ENCODE data around the gene PFKP. TPM values are rescaled to one million over a fixed set of nuclear protein-coding genes. Genes with fewer than 3 reads are reported as not detected.

PFKP gene
- total RNA-seq, 1 experiment from 2014 or later: 232 TPM

- POLR2A ChIA-PET: no interaction called here
- no TSS peak for BruUV-seq (replicated peaks)
Measured at GRCh38 chr10:3113343-3113720, 46.0 kb downstream of the PFKP start.

GRCh38 chr10:3115685-3116084 is 48.3 kb downstream of the PFKP start:
- Histone ChIP-seq H3K27me3 (ENCODE audit: control insufficient read depth, insufficient read depth, low read length) (no peaks in the 10 kb centered on the region), H3K27ac (ENCODE audit: low read length) (no peak overlapping the region), H3K4me1 (ENCODE audit: control insufficient read depth, insufficient read depth, low read length) (no peaks in the 10 kb centered on the region), H3K36me3 (ENCODE audit: control insufficient read depth, insufficient read depth, low read length) (peaks cover 5% of the 10 kb centered on the region), H3K4me3 (ENCODE audit: low read depth in 2 of 2, low read length in 2 of 2) (no peak overlapping the region), H3K9me3 (ENCODE audit: control insufficient read depth, insufficient read depth, low read depth, low read length) (no peaks in the 10 kb centered on the region)
- CTCF ChIA-PET: no interaction called here
- no TSS peak for BruUV-seq (replicated peaks)
- ATAC-seq (no peak), DNase-seq (ENCODE audit: low read depth, low spot score) (no peak)
- intact Hi-C loops (cut with micrococcal nuclease; ENCODE audit: unreplicated experiment) (no loop called here), in situ Hi-C loops (cut with HindIII; ENCODE audit: low pct_unique_long_range_greater_than_20kb, low sequenced_read_pairs) (no loop called here)
- TF ChIP-seq TCF7L2 (IDR thresholded peaks at IDR 0.05; ENCODE audit: low read depth, low read length) (no peak), SIN3A (IDR thresholded peaks at IDR 0.05; ENCODE audit: borderline replicate concordance, insufficient read depth, low read depth, low read length) (no peak), CTCF (IDR thresholded peaks at IDR 0.05) (no peak), POLR2AphosphoS5 (IDR thresholded peaks at IDR 0.05; ENCODE audit: low read depth, low read length) (no peak), REST (IDR thresholded peaks at IDR 0.05; ENCODE audit: insufficient read depth in 1 of 2, low read depth in 2 of 2, low read length in 1 of 2) (no peak)
- POLR2A ChIA-PET: no interaction called here

More at GRCh38 chr10:3113343-3113720, 46.0 kb downstream of the PFKP start:
- in situ Hi-C loops (cut with HindIII; ENCODE audit: low pct_unique_long_range_greater_than_20kb, low sequenced_read_pairs) (no loop called here), intact Hi-C loops (cut with micrococcal nuclease; ENCODE audit: unreplicated experiment) (no loop called here)
- Histone ChIP-seq H3K4me1 (ENCODE audit: control insufficient read depth, insufficient read depth, low read length) (no peaks in the 10 kb centered on the region), H3K27me3 (ENCODE audit: control insufficient read depth, insufficient read depth, low read length) (no peaks in the 10 kb centered on the region), H3K36me3 (ENCODE audit: control insufficient read depth, insufficient read depth, low read length) (peaks cover 6% of the 10 kb centered on the region), H3K9me3 (ENCODE audit: control insufficient read depth, insufficient read depth, low read depth, low read length) (no peaks in the 10 kb centered on the region), H3K4me3 (ENCODE audit: low read depth in 2 of 2, low read length in 2 of 2) (no peak overlapping the region), H3K27ac (ENCODE audit: low read length) (no peak overlapping the region)
- CTCF ChIA-PET: no interaction called here
- ATAC-seq (no peak), DNase-seq (ENCODE audit: low read depth, low spot score) (no peak)
- no peak for TF ChIP-seq CTCF (IDR thresholded peaks at IDR 0.05)
